OCI-LY7 (cell line): ENCODE results near the gene ATG12.

ENCODE experiments used
- EZH2phosphoT487 ChIP-seq: fragments of 200-600 bp; sonication (generic); IDR thresholded peaks from 2 replicates; pipeline ENCODE4 v1.6.1; 2018; ENCODE audit warnings: low read depth, borderline replicate concordance, mild to moderate bottlenecking, mixed run types, antibody characterized with exemption, low read length, moderate library complexity, mixed read lengths
- TF ChIP-seq, protein P1 (sequence below): fragments of 200-600 bp; sonication (generic); conservative IDR thresholded peaks from 2 replicates; pipeline ENCODE4 v1.5.1; 2014; ENCODE audit warnings: mild to moderate bottlenecking, antibody characterized with exemption, low read length, moderate library complexity, mixed read lengths

DNA sequence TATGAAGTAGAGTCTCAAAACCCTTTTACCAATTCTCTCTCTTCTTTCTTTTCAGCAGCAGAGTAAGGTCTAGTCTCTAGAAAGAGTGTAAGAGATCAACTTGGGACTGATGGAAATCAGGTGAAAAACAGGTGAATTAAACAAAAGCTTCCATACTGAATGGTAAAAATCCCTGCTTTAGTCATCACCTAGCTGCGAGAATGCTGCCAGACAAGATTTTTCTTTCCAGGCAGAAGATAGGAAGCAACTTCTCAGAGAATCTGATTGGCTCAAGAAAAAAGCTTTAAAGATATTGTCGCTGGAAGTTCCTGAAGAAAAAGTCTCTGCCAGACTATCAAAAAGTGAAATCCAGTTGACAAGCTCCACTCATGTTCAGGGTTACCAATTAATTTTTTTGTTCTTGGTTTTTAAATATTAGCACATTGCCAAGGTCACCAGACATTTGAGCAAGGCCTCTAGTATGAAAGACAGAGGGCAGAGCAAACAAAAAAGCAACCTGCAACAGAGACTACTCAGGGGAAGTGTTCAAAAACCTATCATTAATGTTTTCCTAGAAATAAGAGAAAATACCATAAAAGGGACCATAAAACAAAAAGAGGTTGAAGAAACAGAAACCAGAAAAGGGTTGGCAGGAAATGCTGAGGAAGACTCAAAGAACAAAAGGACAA is 34.2 kb downstream of the ATG12 start:
- TF ChIP-seq, protein P1, sequence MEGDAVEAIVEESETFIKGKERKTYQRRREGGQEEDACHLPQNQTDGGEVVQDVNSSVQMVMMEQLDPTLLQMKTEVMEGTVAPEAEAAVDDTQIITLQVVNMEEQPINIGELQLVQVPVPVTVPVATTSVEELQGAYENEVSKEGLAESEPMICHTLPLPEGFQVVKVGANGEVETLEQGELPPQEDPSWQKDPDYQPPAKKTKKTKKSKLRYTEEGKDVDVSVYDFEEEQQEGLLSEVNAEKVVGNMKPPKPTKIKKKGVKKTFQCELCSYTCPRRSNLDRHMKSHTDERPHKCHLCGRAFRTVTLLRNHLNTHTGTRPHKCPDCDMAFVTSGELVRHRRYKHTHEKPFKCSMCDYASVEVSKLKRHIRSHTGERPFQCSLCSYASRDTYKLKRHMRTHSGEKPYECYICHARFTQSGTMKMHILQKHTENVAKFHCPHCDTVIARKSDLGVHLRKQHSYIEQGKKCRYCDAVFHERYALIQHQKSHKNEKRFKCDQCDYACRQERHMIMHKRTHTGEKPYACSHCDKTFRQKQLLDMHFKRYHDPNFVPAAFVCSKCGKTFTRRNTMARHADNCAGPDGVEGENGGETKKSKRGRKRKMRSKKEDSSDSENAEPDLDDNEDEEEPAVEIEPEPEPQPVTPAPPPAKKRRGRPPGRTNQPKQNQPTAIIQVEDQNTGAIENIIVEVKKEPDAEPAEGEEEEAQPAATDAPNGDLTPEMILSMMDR: no peak
- no peak for TF ChIP-seq EZH2phosphoT487
